ACHN (cell line): ENCODE data around the gene PPT2.
"Not testable (repeated sequence)": the region's sequence is repeated elsewhere in the genome, so short reads cannot be mapped to it uniquely, and the experiment has no call there.

ENCODE experiments used
- DNase-seq: peaks from one replicate; pipeline ENCODE4 v3.0.0-alpha.2; 2015
- in situ Hi-C: cut with HindIII; loops from 2 replicates; pipeline ENCODE4 v1.10.0; 2017; ENCODE audit warnings: low sequenced_read_pairs, low pct_ligation_motif_present, low pct_unique_long_range_greater_than_20kb

The PPT2 gene

DNA sequence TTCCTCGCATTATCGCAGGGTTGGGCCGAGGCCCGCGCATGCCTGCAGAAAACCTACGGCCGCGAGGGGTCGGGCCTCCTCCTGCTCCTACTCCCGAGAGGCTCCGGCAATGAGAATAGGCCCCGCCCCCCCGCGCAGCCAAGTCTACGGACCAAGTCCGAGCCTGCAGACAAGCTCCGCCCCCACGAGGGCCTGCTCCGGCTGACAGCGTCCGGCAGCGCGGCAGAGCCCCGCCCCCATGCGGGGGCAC, 41.6 kb downstream of the PPT2 start:
- DNase-seq, result peak; percentile 98
- in situ Hi-C loops, result no loop called here

DNA sequence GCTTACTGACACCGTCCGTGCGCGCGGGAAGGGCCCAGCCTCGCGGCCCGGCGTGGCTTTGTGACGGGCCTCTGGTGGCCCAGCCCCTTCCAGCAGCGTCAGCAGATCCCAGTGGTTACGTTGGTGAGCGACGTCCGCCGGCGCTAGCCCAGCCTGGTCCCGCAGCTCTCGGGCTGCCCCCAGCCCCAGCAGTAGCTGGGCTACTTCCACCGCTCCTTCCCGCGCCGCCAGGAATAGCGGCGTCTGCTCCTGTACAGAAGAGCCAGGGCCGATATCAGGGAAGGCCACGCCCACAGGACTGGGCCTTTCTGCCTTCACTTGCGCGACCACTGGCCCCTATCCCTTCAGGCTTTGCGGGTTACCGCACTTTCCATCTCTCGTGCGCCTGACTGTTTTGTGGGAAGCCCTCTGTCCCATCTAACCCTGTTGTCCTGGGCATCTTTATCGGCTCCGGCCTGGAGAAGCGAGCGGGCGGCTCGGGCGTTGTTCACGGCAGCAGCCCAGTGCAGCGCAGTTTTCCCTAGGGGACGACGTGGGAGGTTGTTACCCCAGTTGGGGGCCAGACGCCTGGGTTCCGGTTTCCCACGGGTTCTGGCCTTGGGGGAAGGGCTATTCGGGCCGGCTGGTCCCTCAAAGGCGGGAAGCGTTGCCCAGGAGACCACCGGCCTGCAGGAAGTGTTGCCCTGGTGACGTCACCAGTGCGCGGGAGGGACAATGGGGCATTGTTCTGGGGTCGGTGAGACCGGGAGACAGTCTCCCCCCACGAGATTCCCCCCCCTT, 42.2 kb downstream of the PPT2 start:
- DNase-seq, result peak; percentile 66
- in situ Hi-C loops, result no loop called here

DNA sequence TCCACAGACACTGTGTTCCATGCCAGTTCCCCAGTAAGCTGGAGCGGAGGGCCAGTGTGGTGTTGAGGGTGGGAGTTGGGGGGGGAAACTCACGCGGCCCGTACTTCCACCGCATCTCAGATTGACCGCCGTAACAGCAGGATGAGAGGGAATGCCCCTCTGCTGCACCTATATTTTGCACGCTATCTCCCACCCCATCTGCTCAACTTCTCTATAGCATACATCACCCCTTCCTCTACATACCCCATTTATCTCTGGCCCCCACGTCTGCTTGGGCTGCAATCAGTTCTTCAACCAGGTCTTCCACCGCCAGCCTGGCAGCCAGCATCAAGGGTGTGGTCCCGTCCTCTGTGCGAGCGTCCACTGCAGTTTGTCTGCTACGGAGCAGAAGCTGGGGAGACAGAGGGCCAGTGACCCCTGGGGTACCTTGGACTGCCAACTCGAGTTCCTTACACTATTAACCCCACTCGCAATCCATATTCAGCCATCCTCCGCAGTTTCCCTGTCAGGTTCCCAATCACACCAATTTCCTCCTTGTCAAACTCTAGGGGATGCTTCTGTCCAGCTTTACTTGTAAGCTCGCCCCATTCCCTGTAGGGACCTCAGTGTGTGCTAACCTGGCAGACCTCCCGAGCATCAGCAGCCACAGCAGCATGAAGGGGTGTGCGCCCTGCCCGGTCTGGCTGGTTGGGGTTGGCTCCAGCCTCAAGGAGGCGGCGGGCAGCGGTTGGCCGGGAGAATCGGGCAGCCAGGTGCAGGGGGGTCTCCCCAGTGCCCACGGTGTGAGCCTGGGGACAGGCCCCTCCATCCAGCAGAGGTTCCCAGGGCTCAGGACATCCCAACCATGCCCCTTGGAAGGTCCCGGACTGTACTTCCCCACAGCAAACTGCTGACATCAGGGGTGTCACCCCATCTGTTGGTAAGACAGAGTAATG, 43.0 kb downstream of the PPT2 start:
- in situ Hi-C loops, result no loop called here
- DNase-seq, result no peak

GRCh38 chr6:32198345-32198696, 44.4 kb downstream of the PPT2 start:
- no peak for DNase-seq
- in situ Hi-C loops, result no loop called here

DNA sequence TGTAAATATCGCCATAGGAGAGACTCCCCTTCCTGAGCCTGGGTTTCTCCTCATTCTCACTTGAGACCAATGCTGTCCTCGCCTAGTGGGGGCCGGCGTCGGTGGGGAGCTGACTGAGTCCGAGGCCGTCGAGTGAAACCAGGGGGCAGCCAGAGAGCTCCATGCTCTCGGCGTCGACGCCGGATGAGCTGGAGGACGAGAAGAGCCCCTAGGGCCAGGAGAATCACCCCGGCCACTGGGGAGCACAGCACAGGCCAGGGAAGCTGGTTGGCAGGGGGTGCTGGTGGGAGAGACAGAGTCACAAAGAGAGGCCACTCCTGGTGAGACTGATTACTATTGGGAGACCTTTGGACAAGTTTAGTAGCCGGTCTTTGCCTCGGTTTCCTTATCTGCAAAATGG, 44.9 kb downstream of the PPT2 start:
- in situ Hi-C loops, result no loop called here
- no peak for DNase-seq

- in situ Hi-C loops, result no loop called here
- DNase-seq, result no peak
Observed at GRCh38 chr6:32200711-32201475, 47.0 kb downstream of the PPT2 start.

DNA sequence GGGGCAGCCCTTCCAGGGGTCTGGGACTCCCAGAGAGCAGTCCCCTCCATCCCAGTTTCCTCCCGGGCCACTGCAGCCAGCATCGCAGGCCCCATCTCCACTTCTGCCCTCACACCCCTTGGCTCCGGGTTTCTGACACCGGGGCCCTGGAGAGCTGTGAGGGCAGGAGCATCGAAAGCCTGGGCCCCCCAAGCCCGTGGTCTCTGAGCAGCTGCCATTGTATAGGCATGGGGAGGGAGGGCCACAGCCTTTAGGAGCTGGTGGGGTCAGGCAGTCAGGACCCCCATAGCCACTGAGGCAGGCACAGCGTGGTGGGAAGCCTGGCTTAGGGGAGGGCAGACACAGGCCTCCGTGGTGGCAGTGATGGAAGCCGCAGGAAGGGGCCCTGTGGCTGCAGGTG, 48.2 kb downstream of the PPT2 start:
- in situ Hi-C loops, result no loop called here
- no peak for DNase-seq

DNA sequence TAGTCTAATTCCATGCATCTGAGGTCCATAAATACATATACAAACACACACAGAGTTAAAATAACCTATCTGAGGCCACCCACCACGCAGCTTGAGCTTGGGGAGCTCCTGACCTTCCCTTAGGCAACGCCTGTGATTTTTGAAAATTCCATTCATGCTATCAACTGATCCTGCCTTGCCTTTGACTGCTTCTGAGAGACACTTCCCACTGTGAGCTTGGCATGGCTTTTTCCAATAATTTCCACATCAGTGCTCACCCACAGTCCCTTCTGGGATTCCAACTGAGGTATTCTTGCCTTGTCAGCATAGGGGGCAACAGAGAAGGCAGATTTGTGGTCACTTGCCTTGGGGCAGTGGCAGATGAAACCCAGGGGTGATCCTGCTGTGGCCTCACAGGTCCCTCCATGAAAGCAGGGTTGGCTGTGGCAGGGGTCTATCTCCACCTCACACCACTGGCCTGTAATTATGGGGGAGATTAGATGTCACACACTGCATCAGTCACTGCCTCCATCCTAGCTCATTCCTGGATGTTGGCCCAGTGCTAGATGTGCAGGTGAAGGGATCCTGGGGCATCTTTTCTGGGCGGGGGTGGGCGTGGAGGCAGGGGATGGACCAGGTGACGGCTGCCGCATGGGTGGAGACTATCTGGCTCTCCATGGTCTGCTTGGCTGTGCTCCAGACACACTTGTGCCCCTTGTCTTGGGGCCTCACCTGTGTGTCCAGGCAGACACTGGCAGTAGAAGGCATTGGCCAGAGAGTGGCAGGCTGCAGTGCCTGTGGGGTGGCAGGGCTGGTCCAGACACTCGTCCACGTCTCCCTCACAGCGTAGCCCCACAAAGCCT, 49.7 kb downstream of the PPT2 start:
- DNase-seq, result no peak
- in situ Hi-C loops, result no loop called here

DNA sequence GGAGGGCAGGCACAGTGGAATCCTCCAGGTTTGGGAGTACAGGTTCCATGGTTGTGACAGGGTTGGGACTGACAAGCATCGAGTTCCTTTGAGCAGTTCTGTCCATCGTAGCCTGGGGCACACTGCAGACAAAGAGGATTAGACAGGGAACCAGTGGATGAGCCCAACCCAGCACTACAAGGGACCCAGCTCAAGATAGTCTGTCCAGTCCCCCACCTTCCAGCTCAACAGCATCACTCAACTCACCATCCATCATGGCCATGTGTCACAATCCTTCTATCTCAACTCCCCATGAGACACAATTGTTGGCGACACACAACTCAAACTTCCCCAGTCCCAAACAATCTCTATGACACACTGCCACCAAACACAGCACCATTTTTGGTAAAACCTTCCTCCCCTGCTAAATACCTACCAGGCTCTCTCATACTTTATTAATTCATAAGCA, 50.4 kb downstream of the PPT2 start:
- DNase-seq, result no peak

DNA sequence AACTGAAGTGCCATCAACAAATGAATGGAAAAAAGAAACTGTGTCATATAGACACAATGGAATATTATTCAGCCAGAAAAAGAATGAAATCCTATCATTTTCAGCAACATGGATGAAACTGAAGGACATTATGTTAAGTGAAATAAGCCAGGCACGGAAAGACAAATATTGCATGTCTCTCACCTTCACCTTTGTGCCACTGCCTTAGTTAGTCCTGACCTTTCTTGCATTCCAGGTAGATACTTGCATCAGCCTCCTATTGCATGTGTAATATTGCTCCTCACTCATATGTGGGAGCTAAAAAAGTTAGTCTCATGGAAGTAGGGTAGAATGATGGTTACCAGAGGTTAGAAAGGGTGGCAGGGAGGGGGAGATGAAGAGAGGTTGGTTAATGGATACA, 55.1 kb downstream of the PPT2 start:
- in situ Hi-C loops, result no loop called here
- DNase-seq, result no peak

More for the DNA sequence above, 50.4 kb downstream of the PPT2 start:
- in situ Hi-C loops, result no loop called here

DNA sequence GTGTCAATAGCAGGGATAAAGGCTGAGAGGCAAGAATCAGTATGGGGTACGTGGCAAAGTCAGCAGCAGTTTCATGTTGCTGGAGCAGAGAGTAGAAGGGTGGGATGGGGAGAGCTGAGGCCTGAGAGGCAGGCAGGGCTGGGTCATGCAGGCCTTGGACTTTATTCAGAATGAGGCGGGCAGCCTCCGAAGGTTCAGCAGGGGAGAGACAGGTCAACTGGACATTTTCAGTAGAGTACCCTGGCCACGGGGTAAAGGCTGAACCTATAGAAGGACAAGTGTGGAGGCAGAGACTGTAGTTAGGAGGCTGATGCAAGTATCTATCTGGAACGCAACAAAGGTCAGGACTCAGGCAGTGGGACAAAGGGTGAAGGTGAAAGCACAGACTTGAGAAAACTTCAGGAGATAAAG, 56.3 kb downstream of the PPT2 start:
- in situ Hi-C loops, result no loop called here
- no peak for DNase-seq

- in situ Hi-C loops, DNase-seq: not testable (repeated sequence)
Observed at GRCh38 chr6:32211432-32211831, 57.5 kb downstream of the PPT2 start.

GRCh38 chr6:32212076-32212760, 58.3 kb downstream of the PPT2 start:
- DNase-seq, result no peak
- in situ Hi-C loops, result no loop called here
